Keratinocyte (primary cell): Measurements from ENCODE around the gene MAPK8.

Experiments
- EZH2 ChIP-seq: IDR thresholded peaks from one replicate; pipeline ENCODE4 v1.6.1; 2012; ENCODE audit warnings: inconsistent platforms, mild to moderate bottlenecking, low read length, moderate library complexity
- TF ChIP-seq, protein P1 (sequence below), 3 experiments: IDR thresholded peaks in 1 of 3; conservative IDR thresholded peaks in 1 of 3; optimal IDR thresholded peaks in 1 of 3; 2 replicates in 2 of 3; 3 replicates in 1 of 3; pipeline versions ENCODE3 to v1.5.1; 2011; ENCODE audit warnings: low read length in 3 of 3, mild to moderate bottlenecking in 3 of 3, moderate library complexity in 2 of 3, control low read depth in 1 of 3, inconsistent platforms in 1 of 3; ENCODE audit not compliant: insufficient read depth in 2 of 3; ENCODE audit errors: extremely low read depth in 1 of 3

DNA sequence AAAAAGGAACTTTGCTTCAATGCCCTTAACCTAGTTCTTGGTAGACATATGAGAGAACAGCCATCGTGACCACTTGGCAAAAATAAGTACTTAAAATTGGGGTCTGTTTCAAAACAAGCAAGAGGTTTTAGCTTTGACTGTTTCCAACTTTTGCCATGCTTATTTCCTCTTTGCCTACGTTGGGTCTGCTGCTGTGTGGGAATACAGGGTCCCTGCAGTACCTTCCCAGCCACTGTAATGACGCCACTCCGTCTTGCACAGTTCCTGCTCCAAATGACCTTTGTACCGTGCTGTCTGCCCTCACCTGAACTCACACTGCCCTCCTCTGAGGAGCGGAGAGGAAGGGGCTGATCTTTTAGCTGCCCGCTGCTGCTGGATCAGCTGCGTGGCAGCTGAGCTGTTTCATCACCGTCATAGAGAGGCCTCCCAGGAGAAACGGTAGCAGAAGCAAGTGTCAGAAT lies 133.1 kb downstream of the MAPK8 start:
- TF ChIP-seq, protein P1, sequence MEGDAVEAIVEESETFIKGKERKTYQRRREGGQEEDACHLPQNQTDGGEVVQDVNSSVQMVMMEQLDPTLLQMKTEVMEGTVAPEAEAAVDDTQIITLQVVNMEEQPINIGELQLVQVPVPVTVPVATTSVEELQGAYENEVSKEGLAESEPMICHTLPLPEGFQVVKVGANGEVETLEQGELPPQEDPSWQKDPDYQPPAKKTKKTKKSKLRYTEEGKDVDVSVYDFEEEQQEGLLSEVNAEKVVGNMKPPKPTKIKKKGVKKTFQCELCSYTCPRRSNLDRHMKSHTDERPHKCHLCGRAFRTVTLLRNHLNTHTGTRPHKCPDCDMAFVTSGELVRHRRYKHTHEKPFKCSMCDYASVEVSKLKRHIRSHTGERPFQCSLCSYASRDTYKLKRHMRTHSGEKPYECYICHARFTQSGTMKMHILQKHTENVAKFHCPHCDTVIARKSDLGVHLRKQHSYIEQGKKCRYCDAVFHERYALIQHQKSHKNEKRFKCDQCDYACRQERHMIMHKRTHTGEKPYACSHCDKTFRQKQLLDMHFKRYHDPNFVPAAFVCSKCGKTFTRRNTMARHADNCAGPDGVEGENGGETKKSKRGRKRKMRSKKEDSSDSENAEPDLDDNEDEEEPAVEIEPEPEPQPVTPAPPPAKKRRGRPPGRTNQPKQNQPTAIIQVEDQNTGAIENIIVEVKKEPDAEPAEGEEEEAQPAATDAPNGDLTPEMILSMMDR (optimal IDR thresholded peaks at IDR 0.05 in 1 of 3, IDR thresholded peaks at IDR 0.05 in 1 of 3, conservative IDR thresholded peaks at IDR 0.05 in 1 of 3; ENCODE audit: extremely low read depth in 1 of 3, insufficient read depth in 2 of 3, low read length in 3 of 3): no peak
- TF ChIP-seq EZH2: no peak
